NT2/D1 (cell line): Measurements from ENCODE around the gene TSEN34.

ENCODE experiments used
- DNase-seq: peaks from one replicate; pipeline ENCODE4 v3.0.0-alpha.2; 2011; ENCODE audit warnings: low read depth, low spot score
- H3K27me3 ChIP-seq: 2 replicates; pipeline ENCODE4 v1.6.0; 2011; ENCODE audit warnings: mild to moderate bottlenecking; ENCODE audit not compliant: insufficient read length, insufficient read depth
- H3K36me3 ChIP-seq: 2 replicates; pipeline ENCODE4 v1.6.1; 2011; ENCODE audit warnings: mild to moderate bottlenecking, low read length, mixed read lengths; ENCODE audit not compliant: insufficient read depth, insufficient read length
- H3K4me1 ChIP-seq: 2 replicates; pipeline ENCODE4 v1.5.1; 2011; ENCODE audit not compliant: insufficient read depth, insufficient read length
- H3K4me3 ChIP-seq: 2 replicates; pipeline ENCODE4 v1.5.1; 2011; ENCODE audit warnings: low read depth; ENCODE audit not compliant: insufficient read length
- H3K9ac ChIP-seq: 2 replicates; pipeline ENCODE4 v1.6.0; 2011; ENCODE audit warnings: low read depth; ENCODE audit not compliant: insufficient read length
- H3K9me3 ChIP-seq: 2 replicates; pipeline ENCODE4 v1.5.1; 2011; ENCODE audit warnings: mild to moderate bottlenecking, low read length; ENCODE audit not compliant: insufficient read depth
- SUZ12 ChIP-seq: IDR thresholded peaks from 2 replicates; pipeline ENCODE4 v1.6.1; 2011; ENCODE audit not compliant: insufficient read length, insufficient read depth; ENCODE audit errors: extremely low read depth
- YY1 ChIP-seq: IDR thresholded peaks from 2 replicates; pipeline ENCODE4 v1.6.1; 2011; ENCODE audit not compliant: insufficient read length, insufficient read depth
- ZNF274 ChIP-seq: IDR thresholded peaks from 2 replicates; pipeline ENCODE4 v1.6.1; 2011; ENCODE audit warnings: mild to moderate bottlenecking, low read depth, low read length

Gene TSEN34

DNA sequence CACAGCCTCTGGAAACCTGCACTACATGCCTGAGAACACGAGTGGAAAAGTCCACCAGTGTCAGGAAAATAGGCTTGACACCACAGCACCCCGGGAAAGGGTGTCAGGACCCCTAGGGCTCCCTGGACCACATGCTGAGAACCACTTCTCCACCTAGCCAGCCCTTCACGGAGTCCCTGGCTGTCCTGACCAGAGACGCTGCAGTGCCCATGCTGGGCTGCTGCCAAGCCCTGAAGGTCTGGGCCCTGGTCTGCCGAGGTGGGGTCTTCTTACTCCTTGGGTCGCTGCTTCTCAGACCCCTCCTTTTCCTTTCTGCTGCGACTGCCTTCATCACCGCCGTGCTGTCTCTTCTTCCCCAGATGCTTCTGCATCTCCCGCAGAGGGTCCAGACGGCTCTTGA, 34.6 kb upstream of the TSEN34 start:
- no peak for TF ChIP-seq ZNF274
- no peak for TF ChIP-seq SUZ12
- TF ChIP-seq YY1, result no peak
- H3K36me3 ChIP-seq, result peaks cover 59% of the 10 kb centered on the region
- no peak overlapping the region for H3K9ac ChIP-seq
- H3K4me1 ChIP-seq, result peaks cover 2% of the 10 kb centered on the region
- no peak for DNase-seq
- H3K4me3 ChIP-seq, result no peak overlapping the region
- H3K9me3 ChIP-seq, result no peaks in the 10 kb centered on the region
- H3K27me3 ChIP-seq, result no peaks in the 10 kb centered on the region

DNA sequence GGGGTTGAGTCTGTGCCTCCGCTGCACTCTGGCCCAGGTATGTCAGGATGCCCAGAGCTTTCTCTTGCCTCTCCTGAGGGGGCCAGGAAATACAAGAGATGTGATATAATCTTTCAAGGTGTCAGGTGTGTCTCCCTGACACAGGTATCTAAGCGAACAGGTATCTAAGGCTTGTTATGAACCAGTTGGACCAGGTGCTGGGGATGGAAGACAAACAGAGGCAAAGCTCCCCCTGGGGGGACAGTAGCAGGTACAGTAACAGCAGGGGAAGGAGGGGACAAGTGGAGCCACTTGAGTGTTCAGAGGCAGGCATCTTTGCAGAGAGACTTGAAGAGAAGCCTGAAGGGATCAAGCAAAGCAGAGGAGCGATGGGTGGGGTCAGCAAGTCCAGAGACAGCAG, 34.2 kb upstream of the TSEN34 start:
- Histone ChIP-seq H3K27me3 (no peaks in the 10 kb centered on the region), H3K36me3 (peaks cover 55% of the 10 kb centered on the region), H3K4me3 (no peak overlapping the region), H3K9me3 (no peaks in the 10 kb centered on the region), H3K9ac (no peak overlapping the region), H3K4me1 (peaks cover 2% of the 10 kb centered on the region)
- DNase-seq, result no peak
- TF ChIP-seq ZNF274 (no peak), SUZ12 (no peak)

DNA sequence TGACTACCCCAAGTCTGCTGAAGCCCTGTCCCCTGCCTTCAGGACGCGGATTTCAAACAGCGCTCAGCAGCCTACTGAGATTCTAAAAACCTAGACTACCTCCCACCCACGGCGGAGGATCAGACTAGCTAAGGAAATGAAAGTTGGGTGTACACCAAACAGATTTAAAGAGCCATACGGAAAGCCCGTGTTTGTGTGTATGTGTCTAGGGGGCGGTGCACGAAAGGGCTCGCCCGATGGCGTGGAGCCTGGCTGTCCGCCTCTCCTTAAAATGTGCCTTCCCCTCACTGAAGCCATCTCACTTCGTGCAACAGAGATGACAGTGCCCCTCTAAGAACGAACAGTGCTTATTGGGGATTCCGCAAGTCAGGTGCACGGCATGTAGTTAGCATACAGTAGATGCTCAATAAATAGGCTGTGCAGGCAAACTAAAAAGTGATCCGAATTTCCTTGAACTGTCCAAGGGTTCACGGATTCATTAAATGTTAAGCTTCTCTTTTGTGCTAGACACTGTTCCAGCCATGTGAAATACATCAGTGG, 32.2 kb upstream of the TSEN34 start:
- no peak for DNase-seq
- Histone ChIP-seq H3K4me1 (peaks cover 2% of the 10 kb centered on the region), H3K27me3 (no peaks in the 10 kb centered on the region), H3K9ac (peak overlapping the region; percentile 82), H3K9me3 (no peaks in the 10 kb centered on the region), H3K36me3 (peaks cover 42% of the 10 kb centered on the region), H3K4me3 (peak overlapping the region; percentile 67)
- TF ChIP-seq SUZ12 (no peak), YY1 (no peak), ZNF274 (no peak)

DNA sequence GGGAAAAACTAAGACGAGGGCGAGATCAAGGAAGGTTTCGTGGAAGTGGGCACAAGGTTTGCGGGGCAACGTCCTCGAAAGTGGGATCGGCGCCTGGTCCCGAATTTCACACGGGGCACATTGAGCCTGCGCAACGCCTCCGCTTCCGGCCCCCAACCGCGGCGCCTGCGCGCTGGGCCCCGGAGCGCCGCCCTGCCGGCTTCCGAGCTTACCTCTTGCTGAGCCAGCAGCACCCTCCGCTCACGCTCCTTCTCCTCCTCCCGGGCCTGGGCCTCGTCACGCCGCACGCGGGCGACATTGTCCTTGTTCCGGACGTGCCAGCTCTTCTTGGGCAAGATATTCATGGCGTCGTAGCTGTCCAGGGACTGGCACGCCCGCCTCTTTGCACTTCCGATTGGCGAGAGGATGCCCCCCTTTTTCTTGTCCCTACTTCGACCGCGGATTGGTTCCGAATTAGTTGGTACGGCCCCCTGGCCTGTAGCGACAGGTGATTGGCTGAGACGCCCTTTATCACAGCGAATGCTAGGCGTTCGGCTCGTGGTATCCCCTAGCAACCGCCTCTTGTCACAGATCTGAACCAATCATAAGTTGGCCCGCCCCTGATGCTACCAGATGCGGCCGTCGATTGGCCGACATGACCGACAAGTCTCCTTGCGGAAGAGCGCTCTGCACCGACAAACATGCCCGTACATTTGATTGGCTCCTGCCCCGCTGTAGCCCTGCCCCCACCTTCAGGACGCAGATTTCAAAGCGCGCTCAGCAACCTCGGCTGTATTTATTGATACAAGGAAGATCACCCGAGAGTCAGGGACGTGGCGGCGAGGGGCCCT, 31.5 kb upstream of the TSEN34 start, which contains the start of gene LENG1:
TSS of gene LENG1 (minus strand) at position 370 of the 830 bp plus-strand sequence. CDS start at position 344, 26 bp downstream.
- Histone ChIP-seq H3K9me3 (no peaks in the 10 kb centered on the region), H3K4me3 (peak within 1 kb of the TSS; percentile 67)
- TF ChIP-seq ZNF274 (no peak), SUZ12 (no peak), YY1 (no peak)

DNA sequence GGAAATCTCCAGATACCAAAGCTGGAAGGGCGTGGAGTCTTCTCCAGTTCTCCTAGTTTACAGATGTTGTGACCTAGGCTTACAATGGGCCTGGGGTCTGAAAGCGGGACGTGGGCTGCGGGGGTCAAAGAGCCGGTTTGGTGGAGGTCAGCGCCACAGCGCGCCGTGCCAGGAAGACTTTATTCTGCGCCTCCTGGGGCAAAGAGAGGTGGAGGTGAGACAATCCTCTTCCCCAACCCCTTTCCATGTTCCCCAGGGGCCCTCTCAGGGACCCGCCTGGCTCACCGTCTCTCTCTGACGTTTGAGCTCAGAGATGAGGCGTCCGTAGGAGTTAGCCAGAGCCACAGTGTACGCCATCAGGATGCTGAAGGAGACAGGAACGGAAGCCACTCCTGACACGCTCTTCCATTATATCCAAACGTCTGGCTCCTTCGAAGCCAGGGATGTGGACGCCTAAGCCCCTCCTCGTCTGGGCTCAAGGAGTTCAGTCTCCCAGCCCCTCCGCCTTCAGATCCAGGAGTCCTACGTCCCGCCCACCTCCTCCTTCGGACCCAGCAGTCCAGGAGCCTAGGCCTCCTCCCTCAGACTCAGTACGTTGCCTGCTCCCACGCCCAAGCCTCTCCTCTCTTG, 30.8 kb upstream of the TSEN34 start:
- peaks cover 2% of the 10 kb centered on the region for H3K4me1 ChIP-seq
- no peak for TF ChIP-seq SUZ12
- no peak for TF ChIP-seq ZNF274
- TF ChIP-seq YY1, result no peak
- DNase-seq, result no peak
- peak overlapping the region; percentile 67 for H3K4me3 ChIP-seq
- no peaks in the 10 kb centered on the region for H3K9me3 ChIP-seq
- H3K9ac ChIP-seq, result peak overlapping the region; percentile 81
- no peaks in the 10 kb centered on the region for H3K27me3 ChIP-seq
- peaks cover 29% of the 10 kb centered on the region for H3K36me3 ChIP-seq

More for the DNA sequence above, 31.5 kb upstream of the TSEN34 start, which contains the start of gene LENG1:
- Histone ChIP-seq H3K9ac (peak within 1 kb of the TSS; percentile 82), H3K4me1 (peaks cover 2% of the 10 kb centered on the region), H3K27me3 (no peaks in the 10 kb centered on the region), H3K36me3 (peaks cover 35% of the 10 kb centered on the region)
- peak; percentile 98 for DNase-seq

DNA sequence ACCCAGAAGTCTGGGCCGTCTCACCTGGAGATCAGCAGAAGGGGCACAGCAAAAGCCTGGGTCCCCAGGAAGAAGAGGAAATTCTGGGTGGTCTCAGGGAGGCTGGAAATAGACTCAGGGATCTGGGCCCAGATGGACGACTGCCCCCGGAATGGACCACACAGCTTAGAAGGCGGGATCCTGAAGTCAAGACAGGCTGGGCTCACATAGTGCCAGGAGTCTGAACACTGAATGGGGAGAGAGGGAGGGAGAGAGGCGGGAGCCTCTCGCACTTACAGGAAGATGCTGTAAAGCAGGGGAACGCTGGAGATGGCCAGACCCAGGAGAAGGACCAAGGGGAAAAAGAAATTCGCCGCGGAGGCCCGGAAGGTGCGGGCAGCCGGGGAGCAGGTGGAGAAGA, 30.3 kb upstream of the TSEN34 start:
- TF ChIP-seq ZNF274 (no peak), YY1 (no peak), SUZ12 (no peak)
- Histone ChIP-seq H3K36me3 (peaks cover 26% of the 10 kb centered on the region), H3K9ac (peak overlapping the region; percentile 81), H3K9me3 (no peaks in the 10 kb centered on the region), H3K4me3 (peak overlapping the region; percentile 67), H3K27me3 (no peaks in the 10 kb centered on the region), H3K4me1 (peaks cover 2% of the 10 kb centered on the region)
- no peak for DNase-seq

DNA sequence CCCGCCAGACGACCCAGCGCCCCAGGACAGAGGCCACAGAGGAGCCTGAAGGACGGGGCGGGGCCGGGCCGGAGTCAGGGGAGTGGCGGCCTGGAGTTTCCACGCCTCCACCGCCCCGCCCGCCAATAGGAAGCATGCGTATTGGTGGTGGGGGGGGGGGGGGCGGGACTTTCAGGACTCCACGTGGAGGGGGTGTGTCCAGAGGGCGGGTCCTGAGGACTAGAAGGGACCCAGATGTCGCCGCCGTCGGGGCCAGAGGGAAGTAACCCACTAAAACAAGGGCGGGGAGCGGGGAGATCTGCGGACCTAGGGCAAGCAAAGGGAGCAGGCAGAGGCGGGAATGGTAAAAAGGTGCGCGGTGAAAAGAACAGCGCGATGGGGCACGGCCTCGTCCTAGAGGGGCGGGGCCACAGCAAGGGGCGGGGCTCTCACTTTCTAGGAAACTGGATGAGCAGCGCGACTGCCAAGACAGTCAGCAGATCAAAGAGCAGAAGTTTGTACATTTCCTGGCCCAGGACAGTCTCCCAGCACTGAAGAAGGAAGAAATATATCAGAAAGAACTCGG, 28.8 kb upstream of the TSEN34 start:
- Histone ChIP-seq H3K4me3 (no peak overlapping the region), H3K9ac (no peak overlapping the region), H3K9me3 (no peaks in the 10 kb centered on the region), H3K36me3 (peaks cover 12% of the 10 kb centered on the region), H3K4me1 (peaks cover 2% of the 10 kb centered on the region), H3K27me3 (no peaks in the 10 kb centered on the region)
- DNase-seq, result no peak
- TF ChIP-seq YY1, result no peak
- no peak for TF ChIP-seq ZNF274
- TF ChIP-seq SUZ12, result no peak
